D341Med (cell line): ENCODE data around the gene UPK3BL2.
"Not testable (repeated sequence)": the region's sequence is repeated elsewhere in the genome, so short reads cannot be mapped to it uniquely, and the experiment has no call there.

ENCODE experiments used
- DNase-seq: peaks from one replicate; pipeline ENCODE4 v3.0.0; 2012; ENCODE audit warnings: low spot score

UPK3BL2 gene

DNA sequence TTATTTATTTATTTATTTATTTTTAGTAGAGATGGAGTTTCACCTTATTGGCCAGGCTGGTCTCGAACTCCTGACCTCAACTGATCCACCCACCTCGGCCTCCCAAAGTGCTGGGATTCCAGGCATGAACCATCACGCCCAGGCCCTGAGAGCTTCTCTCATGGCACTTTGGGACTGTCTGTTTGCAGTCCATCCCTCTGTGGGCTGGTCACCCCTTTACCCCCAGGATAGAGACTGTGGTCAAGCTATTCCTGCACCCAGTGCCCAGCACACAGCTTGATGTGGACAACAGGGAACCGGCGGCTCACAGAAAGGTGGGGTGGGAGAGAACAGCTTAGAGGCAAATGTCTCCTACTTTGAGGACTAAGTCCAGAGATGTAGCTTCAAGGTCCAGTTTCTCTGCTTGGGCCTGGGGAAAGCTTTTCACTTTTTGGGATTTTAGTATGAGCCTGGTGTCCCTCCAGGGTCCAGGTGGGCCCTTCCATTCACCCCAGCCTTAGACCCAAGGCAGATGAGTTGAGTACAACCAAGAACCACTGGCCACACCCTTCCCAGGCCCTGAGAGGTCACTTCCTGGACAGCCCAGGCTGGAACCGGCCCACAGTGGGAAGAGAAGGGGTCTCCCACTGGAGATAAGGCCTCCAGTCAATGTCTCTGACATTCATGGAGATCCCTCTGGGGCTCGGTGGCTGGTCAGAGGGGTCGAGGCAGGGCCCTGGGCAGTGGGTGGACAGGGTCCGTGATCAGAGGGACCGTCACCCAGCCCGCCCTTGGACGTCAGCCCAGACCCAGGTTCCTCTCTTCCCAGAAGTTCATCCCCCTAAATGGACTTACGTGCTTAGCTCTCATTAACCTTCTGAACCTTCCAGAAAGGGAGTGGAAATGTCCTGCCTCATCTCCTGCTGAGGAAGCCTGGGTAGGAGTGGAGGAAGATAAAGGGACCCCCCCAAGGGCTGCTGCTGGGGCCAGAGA, 15.4 kb downstream of the UPK3BL2 start:
- not testable (repeated sequence) for DNase-seq

DNA sequence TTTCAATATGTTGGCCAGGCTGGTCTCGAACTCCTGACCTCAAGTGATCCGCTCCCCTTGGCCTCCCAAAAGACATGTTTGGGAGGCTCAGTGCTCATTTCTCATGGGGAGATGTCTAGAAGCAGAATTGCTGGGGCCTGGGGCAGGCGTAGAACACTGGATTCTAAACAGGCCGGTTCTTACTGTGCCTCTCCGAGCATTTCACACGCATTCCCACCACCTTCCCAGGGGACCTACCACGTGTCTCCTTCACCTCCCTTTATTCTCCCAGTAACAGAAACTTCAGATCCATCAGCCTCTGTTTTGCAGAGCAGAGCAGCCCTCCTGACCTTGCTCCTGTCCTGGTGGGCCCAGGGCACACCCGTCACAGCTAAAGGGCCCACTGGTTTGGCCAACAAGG, 16.3 kb downstream of the UPK3BL2 start:
- DNase-seq, result not testable (repeated sequence)

DNA sequence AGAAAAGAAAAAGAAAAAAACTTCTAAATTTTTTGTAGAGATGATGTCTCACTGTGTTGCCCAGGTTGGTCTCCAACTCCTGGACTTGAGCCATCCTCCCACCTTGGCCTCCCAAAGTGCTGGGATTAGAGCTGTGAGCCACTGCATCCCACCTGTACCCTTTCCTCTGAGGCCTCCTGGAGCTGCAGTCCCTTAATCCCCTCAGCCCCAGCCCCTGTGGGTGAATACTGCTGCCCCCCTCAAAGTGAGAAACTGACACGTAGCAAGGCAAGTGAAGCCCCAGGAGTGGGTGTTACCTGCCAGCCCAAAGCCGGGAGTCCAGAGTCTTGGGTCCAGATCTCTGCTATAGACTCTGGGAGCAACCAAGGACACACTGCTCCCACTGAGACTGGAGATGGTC, 18.7 kb downstream of the UPK3BL2 start:
- DNase-seq, result not testable (repeated sequence)

DNA sequence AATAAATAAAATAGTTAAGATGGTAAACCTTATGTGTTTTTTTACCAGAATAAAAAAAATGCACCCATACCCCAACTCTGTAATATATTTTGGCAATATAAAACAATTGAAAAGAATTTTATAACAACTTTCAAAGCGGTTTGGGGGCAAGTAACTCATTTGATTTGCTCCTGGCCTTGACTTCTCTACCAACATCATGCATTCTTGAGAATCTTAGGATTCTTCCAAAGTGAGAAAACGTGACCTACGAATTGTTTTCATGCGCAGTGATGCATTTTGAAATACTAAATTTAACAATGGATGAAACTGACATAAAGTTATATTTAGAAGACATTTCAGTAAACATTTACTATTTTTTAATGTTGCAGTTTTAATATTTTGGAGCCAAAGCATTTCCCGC, 22.7 kb downstream of the UPK3BL2 start:
- not testable (repeated sequence) for DNase-seq

DNA sequence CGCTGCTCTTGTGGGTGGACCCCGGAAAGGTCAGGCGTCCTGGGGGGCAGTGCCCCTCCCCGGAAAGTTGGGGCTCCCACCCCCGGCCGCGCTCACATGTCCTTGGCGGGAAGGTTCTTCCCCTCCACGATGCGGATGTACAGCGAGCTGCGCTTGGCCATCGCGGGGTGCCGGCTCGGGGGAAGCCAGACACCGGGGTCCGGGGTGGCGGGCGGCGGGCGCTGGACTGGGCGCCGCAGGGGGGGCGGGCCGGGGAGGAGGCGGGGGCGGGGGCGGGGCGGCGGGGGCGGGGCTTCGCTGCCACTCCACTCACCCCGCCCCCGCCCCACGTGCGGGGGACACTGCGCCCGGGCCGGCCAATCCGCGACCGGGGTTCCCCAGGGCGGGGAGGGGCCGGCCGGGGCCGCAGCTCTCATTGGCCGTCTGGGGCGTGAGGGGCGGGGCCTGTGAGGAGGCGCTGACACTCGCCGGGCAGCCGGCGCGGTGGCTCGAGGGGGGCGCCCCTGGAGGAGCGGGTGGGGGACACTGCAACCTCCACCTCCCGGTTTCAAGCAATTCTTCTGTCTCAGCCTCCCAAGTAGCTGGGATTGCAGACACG, 25.8 kb downstream of the UPK3BL2 start, which contains the start of gene RASA4B:
RASA4B (minus strand) TSS at position 228 of the 598 bp plus-strand sequence; CDS start at position 161, 67 bp downstream.
- not testable (repeated sequence) for DNase-seq

DNA sequence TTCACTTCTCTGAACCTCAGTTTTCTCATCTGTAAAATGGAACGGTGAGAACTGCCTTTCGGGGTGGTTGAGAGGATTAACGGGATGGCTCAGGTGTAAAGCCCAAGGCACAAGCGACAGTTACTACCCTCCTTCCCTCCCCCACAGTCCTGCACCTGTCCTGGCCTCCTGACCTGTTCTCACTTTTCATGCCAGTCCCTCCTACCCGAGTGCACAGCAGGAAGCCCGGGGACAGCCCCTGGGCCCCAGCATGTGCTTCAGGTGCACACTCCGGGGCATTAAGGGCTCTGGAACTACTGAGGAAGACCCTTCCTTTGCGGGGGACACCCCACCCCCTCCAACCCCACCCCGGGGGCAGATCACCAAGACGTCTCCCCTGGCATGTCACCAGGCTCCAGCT, 26.5 kb downstream of the UPK3BL2 start:
- not testable (repeated sequence) for DNase-seq

DNA sequence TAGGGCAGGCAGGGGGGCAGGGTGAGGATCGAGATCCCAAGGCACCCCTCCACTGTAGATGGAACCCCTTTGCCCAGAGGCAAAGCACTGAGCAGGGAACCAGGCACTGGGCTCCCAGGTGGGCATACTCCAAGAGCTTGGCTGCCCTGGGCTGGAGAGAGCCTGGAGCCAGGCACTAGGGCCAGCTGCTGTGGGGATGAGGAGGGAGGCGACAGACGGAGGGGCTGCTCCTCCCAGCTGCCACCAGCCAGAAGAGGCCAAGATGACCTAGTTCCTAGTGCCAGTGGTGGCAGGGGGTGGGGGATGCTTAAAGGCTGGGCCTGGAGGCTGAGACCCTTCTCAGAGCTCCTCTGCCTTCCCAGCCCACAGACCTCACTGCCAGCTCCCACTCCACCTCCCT, 27.6 kb downstream of the UPK3BL2 start:
- DNase-seq, result not testable (repeated sequence)

DNA sequence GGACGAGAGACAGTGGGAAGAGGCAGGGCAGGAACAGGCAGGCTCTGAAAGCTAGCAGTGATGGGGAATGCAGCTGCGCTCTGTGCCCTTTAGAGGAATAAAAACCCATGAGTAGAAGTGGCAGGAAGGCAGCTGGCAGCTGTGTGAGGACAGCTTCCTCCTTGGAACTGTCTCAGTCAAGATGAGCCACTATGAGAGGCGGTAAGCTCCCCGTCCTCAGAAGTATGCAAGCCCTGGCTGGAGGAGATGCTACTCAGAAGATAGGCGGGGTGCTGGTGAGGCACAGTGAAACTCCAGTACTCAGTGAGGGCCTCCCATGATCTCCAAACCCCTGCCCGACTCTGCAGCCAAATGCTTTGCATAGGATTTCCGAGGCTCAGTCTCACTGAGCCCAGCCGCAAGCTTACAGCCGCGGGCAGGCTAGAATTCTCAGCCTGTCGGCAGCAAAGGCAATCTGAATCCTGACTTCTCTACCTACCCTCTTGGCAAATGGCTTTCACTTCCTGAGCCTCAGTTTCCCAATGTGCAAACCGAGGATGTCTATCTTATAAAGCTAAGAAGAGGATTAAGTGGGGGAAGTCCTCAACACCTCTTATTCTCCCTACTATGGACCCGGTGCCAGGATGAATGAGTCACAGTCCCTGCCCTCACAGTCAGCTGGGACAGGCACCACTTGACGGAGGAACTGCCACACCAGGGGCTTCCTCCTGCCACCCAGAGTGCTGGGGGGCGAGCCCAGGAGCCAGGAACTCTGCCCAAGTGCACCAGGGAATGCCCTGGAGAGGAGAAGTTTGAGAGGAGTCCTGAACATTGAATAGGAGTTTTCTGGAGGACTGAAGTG, 28.4 kb downstream of the UPK3BL2 start:
- not testable (repeated sequence) for DNase-seq

DNA sequence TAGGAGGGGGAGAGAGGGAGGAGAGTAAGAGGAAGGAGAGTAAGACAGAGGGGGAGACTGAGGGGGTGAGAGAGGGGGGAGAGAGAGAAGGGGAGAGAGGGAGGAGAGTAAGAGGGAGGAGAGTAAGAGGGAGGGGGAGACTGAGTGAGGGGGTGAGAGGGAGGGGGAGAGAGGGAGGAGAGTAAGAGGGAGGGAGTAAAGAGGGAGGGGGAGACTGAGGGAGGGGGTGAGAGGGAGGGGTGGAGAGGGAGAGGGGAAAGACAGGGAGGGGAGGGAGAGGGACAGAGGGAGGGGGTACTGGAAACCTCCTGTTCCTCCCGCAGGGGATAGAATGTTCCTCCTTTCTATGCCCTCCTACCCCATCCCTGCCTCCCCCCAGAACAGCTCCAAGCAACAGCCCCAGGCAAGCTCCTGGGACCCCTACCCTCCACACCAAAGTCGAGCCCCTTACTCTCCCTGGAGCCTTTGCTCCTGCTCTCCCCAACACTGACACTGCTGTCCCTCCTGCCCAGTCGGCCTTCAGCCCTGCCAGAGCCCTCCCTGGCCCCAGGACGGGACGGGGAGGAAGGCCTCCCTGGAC, 30.8 kb downstream of the UPK3BL2 start:
- DNase-seq, result not testable (repeated sequence)

DNA sequence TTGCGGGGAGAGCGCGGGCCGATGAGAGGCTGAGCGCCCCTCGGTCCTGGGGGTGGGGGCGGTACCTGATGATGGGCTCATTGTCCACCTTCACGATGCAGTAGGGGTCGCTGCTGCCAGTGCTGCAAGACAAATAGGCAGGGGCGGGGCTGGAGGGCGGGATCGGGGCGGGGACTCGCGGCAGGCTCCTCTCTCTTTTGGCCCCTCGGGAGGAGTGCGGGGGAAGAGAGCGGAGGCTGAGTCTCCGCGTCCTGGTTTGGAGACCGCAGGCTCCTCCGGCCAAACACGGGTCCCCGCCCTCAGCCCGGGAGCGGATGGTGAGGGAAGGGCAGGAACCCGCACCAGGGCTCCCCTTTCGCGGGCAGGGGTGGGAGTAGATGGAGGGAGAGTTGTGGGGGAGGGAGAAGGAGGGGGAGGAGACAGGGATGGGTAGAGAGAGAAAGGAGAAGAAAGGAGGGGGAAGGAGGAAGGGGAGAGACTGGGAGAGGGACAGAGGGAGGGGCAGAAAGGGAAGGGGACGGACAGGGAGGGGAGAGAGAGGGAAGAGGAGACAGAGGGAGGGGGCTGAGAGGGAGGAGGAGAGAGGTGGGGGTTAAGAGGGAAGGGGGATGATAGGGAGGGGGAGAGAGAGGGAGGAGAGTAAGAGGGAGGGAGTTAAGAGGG, 31.5 kb downstream of the UPK3BL2 start:
- DNase-seq, result not testable (repeated sequence)

DNA sequence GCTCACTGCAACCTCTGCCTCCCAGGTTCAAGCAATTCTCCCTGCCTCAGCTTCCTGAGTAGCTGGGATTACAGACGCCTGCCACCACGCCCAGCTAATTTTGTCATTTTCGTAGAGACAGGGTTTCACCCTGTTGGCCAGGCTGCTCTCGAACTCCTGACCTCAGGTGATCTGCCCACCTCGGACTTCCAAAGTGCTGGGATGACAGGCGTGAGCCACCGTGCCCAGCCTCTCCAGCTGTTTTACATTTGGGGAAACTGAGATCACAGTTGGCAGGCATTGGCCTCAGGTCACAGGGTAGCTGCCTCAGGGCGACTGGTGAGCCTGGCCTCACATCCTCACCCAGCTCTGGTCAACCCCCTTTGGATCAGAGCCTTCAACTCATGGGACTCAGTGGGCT, 32.9 kb downstream of the UPK3BL2 start:
- DNase-seq, result not testable (repeated sequence)

DNA sequence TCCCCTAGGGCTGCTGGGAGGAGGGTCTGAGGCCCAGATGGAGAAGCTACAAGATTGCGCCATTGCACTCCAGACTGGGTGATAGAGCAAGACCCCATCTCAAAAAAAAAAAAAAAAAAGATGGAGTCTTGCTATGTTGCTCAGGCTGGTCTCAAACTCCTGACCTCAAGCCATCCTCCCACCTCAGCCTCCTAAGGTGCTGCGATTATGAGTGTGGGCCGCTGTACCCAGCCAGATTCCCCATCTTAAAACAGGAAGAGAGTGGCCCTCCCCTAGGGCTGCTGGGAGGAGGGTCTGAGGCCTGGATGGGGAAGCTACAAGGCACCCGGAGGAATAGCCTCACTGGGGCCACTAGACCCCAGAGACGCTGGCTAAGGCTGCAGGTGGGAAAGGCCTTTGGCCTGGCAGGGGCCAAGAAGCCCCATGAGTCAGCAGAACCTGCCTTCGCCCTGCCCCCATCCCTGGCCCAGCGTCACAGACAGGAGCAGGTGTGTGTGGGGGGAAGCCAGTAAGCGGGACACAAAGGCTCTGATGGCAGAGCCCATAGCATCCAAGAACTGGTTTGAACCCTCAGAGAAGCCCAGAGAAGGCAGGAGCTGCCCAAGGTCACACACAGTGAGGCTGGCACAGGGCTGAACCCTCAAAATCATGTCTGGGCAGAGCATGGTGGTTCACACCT, 35.9 kb downstream of the UPK3BL2 start:
- DNase-seq, result not testable (repeated sequence)

DNA sequence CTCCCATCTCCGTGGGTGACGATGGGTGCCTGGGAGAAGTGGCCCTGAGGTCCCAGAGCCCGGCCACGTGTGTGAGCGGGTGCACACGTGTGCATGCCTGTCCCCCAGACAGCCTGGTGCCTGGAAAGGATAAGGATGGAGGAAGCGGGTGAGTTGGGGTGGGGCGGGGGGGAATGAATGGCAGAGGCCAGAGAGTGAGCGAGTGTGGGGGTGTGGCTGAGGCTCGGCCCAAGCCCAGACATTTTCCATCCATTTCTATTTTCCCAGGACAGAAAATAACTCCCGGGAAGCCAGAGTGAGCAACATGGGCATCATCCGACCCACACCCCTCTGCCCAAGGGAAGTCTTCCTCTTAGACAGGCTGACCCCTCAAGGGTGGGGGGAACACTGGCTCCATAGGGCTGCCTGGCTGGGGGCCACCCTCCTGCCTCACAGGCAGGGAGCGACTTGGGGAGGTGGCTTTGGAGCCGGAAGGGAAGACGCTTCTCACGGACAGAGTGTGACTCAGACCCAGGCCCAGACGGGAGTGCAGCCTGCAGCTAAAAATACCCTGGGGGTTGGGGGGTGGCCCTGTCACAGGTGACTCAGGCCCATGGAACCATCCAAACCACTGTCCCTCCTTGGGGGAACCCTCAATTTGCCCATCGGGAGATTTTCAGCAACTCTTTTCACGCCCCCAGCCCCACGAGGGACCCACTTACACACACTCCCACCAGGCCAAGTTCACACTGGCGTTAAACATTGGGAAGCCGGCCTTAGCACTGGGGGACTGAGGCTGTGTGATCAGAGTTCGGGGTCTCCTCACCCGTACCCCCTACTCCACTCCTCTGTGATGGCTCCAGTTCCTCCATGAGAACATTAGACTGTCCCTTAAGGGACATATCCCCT, 38.0 kb downstream of the UPK3BL2 start:
- DNase-seq, result not testable (repeated sequence)

DNA sequence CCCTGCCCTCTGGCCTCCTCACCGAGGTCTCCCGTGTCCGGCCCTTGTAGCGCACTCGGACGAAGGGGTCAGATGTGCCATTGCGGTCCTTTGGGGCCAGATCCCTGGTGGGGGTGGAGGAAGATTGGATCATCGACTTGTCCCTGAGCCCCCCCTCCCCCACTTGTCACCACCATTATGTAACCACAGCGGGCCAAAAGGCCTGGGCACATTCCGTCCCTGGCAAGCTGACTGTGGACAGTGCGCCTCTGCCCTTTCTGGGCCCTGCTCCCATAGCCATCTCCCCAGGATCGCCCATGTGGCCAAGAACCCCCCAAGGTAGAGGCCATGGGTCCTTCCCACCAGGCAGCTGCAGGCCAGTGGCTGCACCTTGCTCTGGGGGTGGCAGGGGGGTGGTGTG, 40.4 kb downstream of the UPK3BL2 start:
- DNase-seq, result not testable (repeated sequence)

DNA sequence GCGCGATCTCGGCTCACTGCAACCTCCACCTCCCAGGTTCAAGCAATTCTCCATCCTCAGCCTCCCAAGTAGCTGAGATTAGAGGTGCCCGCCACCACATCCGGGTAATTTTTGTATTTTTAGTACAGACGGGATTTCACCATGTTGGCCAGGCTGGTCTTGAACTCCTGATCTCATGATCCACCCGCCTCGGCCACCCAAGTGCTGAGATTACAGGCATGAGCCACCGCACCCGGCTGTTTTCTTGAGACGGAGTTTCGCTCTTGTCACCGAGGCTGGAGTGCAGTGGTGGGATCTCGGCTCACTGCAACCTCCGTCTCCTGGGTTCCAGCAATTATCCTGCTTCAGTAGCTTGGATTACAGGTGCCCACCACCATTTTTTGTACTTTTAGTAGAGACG, 45.2 kb downstream of the UPK3BL2 start:
- DNase-seq, result not testable (repeated sequence)

DNA sequence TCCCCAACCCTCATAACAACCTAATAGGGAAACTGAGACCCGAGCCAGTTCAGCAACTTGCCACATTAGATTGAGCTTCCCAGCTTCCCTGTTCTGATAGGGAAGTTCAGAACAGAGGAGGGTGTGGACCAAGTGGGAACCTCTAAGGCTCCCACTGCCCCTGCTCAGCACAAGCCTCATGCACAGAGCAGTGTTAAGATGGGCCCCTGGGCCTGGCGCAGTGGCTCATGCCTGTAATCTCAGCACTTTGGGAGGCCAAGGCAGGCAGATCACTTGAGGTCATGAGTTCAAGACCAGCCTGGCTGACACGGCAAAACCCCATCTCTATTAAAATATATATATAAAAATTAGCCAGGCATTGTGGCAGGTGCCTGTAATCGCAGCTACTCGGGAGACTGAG, 46.2 kb downstream of the UPK3BL2 start:
- not testable (repeated sequence) for DNase-seq

DNA sequence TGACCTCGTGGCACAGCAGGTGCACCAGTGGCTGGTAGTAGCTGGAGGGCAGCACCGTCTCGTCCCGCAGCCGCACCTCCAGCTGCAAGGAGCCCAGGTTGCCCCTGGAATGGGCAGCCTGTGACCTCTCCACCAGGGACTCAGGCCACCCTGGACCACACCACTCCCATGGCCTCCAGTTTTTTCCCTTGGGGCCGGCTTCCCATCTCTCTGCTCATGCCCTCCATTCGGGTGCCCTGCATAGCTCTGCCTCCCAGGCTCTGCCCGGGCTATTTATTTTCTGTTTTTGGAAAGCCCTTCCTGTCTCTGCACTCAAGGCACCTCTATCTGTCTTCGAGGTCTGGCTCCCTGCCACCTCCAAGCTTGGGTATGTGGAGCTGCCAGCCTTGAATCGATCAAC, 46.6 kb downstream of the UPK3BL2 start:
- DNase-seq, result not testable (repeated sequence)

DNA sequence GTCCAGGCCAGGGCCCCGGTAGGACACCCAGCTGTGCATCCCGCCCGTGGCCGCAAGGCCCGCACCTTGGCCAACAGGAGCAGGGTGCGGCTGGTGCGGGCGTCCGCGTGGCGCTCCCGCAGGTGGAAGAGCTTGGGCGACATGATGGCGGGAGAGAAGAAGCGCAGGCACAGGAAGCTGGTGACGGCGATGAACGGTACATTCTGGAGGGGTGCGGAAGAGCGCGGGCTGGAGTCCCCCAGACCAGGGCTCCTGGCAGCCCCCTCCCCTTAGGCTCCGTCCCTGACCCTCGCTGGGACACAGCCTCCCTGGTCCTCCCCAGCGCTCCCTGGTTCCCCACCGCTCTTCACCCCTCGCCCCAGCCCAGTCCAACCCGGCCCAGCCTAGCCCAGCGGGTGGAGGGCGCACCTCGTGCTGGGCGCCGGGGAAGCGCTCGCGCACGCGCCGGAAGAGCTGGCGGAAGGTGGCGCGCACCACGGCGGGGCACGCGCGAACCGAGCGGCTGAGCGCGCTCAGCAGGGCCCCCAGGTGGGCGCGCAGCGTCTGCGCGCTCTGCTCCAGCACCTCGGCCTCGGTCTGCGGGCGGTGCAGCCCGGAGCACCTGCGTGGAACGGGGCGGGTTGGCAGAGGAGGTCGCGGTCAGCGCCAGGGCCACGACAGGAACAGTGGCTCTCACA, 48.9 kb downstream of the UPK3BL2 start:
- DNase-seq, result not testable (repeated sequence)

DNA sequence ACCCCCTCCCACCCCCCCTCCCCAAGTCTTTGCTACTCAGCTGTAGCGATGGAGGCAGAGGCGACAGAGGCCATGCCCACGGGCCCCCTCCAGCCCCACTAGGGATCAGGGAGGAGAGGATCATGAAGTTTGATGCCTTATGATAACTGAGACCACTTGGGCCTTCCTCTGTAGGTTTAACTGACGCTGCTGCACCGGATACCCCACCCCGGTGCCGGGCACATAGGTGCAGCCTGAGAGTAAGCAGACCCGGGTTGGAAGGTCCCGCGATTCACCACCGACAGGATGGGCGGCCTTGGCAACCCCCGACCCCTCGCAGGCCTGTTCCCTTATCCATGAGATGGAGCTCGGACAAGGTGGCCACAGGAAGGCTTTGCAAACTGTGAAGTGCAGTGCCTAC, 49.5 kb downstream of the UPK3BL2 start:
- DNase-seq, result not testable (repeated sequence)
